GM12892 (cell line): ENCODE measurements around the gene DMRTA2.

Experiments used
- POLR2A ChIP-seq: IDR thresholded peaks from 2 replicates; pipeline ENCODE4 v1.6.1; 2011; ENCODE audit warnings: low read depth, low read length, control low read depth
- POLR2AphosphoS5 ChIP-seq: IDR thresholded peaks from 2 replicates; pipeline ENCODE4 v1.6.1; 2011; ENCODE audit warnings: low read depth, low read length, control low read depth
- TAF1 ChIP-seq: IDR thresholded peaks from 2 replicates; pipeline ENCODE4 v1.6.1; 2011; ENCODE audit warnings: low read depth, mild to moderate bottlenecking, control low read depth, low read length, borderline replicate concordance

- TF ChIP-seq POLR2AphosphoS5 = no peak
- TF ChIP-seq POLR2A = no peak
- TF ChIP-seq TAF1 = no peak
Measured at GRCh38 chr1:50419192-50419906, 3.9 kb downstream of the DMRTA2 start.
